ENCODE results near the gene BANK1.

Gene BANK1

DNA sequence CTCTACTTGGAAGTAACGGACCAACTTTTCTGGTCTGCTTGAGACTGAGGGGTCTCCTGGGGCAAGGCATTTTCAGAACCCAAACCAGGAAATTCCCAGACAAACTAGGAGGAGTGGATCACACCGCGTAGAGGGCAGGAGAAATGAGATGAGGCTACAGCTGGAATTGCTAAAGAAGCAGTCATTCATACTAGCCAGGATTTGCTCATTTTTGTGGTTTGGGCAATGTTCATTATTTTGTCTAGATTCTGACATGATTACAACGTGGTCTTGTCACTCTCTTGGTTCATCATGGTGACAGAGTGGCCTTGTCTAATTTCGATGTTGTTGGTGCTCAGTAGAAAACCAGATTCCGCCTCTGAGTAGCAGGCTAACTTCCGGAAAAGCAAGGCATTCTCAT is 63.2 kb downstream of the BANK1 start:
- TF ChIP-seq CEBPB (IDR thresholded peaks at IDR 0.05) (no peak), YY1 (IDR thresholded peaks at IDR 0.05; ENCODE audit: low read depth) (no peak), FOXM1 (IDR thresholded peaks at IDR 0.05; ENCODE audit: borderline replicate concordance, low read depth) (no peak), EGR1 (IDR thresholded peaks at IDR 0.05) (no peak), TEAD4 (IDR thresholded peaks at IDR 0.05) (no peak), TCF12 (IDR thresholded peaks at IDR 0.05; ENCODE audit: low read depth) (no peak), TAF1 (IDR thresholded peaks at IDR 0.05; ENCODE audit: low read depth) (no peak), ZBTB7A (IDR thresholded peaks at IDR 0.05; ENCODE audit: low read depth) (no peak), NFIC (IDR thresholded peaks at IDR 0.05) (no peak), CREB1 (IDR thresholded peaks at IDR 0.05; ENCODE audit: low read depth) (no peak), RAD21 (IDR thresholded peaks at IDR 0.05; ENCODE audit: low read depth) (no peak), EP300 (IDR thresholded peaks at IDR 0.05; ENCODE audit: borderline replicate concordance) (no peak)
- TF ChIP-seq, protein P1, sequence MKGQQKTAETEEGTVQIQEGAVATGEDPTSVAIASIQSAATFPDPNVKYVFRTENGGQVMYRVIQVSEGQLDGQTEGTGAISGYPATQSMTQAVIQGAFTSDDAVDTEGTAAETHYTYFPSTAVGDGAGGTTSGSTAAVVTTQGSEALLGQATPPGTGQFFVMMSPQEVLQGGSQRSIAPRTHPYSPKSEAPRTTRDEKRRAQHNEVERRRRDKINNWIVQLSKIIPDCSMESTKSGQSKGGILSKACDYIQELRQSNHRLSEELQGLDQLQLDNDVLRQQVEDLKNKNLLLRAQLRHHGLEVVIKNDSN (IDR thresholded peaks at IDR 0.05), result no peak
- TF ChIP-seq, protein P2, sequence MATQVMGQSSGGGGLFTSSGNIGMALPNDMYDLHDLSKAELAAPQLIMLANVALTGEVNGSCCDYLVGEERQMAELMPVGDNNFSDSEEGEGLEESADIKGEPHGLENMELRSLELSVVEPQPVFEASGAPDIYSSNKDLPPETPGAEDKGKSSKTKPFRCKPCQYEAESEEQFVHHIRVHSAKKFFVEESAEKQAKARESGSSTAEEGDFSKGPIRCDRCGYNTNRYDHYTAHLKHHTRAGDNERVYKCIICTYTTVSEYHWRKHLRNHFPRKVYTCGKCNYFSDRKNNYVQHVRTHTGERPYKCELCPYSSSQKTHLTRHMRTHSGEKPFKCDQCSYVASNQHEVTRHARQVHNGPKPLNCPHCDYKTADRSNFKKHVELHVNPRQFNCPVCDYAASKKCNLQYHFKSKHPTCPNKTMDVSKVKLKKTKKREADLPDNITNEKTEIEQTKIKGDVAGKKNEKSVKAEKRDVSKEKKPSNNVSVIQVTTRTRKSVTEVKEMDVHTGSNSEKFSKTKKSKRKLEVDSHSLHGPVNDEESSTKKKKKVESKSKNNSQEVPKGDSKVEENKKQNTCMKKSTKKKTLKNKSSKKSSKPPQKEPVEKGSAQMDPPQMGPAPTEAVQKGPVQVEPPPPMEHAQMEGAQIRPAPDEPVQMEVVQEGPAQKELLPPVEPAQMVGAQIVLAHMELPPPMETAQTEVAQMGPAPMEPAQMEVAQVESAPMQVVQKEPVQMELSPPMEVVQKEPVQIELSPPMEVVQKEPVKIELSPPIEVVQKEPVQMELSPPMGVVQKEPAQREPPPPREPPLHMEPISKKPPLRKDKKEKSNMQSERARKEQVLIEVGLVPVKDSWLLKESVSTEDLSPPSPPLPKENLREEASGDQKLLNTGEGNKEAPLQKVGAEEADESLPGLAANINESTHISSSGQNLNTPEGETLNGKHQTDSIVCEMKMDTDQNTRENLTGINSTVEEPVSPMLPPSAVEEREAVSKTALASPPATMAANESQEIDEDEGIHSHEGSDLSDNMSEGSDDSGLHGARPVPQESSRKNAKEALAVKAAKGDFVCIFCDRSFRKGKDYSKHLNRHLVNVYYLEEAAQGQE (IDR thresholded peaks at IDR 0.05; ENCODE audit: low read depth), result no peak
- TF ChIP-seq, protein P3, sequence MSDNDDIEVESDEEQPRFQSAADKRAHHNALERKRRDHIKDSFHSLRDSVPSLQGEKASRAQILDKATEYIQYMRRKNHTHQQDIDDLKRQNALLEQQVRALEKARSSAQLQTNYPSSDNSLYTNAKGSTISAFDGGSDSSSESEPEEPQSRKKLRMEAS (IDR thresholded peaks at IDR 0.05), result no peak

DNA sequence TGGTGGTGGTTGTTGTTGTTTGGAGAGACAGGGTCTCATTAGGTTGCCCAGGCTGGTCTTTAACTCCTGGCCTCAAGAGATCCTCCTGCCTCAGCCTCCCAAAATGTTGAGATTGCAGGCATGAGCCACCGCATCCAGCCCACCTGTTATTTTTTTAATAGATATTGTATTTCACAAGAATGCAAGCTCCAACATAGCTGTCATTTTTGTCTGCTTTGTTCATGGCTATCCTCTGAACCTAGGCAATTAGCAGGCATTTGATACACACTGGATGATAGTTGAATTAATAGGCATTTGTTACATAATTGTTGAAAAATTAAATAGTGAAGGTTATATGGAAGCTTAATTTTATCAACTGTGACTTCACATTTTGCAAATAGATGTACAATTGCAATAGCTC is 64.7 kb downstream of the BANK1 start:
- TF ChIP-seq FOXM1 (IDR thresholded peaks at IDR 0.05; ENCODE audit: borderline replicate concordance, low read depth), result no peak
- TF ChIP-seq RAD21 (IDR thresholded peaks at IDR 0.05; ENCODE audit: low read depth), result no peak
- TF ChIP-seq TEAD4 (IDR thresholded peaks at IDR 0.05), result peak; percentile 72

DNA sequence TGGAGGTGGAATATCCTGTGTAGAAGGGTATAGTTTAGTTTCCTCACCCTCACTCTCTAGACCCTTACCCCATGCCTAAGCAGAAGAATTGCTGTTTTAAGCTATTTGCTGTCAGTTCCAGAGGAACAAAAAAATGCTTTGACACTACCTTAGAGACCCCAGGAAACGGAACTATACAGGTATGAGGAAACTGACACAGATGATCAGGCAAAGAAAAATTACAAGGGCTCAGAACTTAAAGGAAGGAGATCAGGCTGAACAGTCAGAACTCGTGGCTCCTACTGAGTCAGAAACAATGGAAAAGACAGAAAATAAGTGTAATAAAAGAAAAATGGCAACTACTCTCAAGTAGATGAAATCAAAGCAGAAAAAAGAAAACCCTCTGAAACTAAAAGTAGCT is 65.6 kb downstream of the BANK1 start:
- TF ChIP-seq YY1 (IDR thresholded peaks at IDR 0.05; ENCODE audit: low read depth) (no peak), TEAD4 (IDR thresholded peaks at IDR 0.05) (no peak), NFIC (IDR thresholded peaks at IDR 0.05) (no peak), TAF1 (IDR thresholded peaks at IDR 0.05; ENCODE audit: low read depth) (no peak), TCF12 (IDR thresholded peaks at IDR 0.05; ENCODE audit: low read depth) (no peak), CEBPB (IDR thresholded peaks at IDR 0.05) (no peak)
- TF ChIP-seq, protein P1 (IDR thresholded peaks at IDR 0.05), result no peak
- TF ChIP-seq, protein P3 (IDR thresholded peaks at IDR 0.05), result no peak

DNA sequence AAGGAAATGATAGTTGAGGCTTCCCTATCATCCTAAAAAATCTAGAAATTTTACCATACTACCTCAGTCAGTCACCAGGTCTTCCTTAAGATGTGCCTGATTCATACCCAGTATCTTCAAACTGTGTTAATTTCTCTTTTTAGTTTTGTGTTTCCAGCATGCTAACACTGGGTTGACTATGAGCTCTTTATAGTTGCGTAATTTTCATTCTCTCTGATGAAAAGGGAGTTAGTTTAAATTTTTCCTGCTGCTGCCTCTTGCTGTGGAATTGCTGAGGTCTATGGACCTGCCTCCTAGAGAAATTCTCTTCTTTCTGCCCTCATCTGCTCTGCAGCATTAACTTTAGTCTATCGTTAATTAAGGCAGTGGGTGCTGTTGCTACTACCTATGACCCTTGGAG is 66.6 kb downstream of the BANK1 start:
- TF ChIP-seq TEAD4 (IDR thresholded peaks at IDR 0.05), result no peak
- TF ChIP-seq CEBPB (IDR thresholded peaks at IDR 0.05), result peak; percentile 79

DNA sequence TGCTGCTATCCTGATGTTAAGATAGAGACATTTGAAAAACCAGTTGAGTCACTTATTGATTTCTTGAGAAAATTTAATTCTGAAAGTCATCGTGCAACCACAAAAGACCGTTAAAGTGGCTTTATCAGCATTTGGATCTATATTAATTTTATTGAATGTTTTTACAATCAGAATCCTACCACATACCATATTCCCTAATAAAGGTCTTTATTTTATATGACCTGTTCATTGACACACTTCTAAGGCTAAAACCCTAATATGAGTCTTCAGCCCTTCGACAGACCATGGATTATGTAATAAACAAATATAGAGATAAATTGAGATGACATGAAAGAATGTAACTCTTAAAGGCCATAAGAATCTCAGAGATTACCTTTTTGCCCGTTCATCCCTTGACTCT is 68.1 kb downstream of the BANK1 start:
- TF ChIP-seq TCF12 (IDR thresholded peaks at IDR 0.05; ENCODE audit: low read depth), result no peak
- TF ChIP-seq CREB1 (IDR thresholded peaks at IDR 0.05; ENCODE audit: low read depth), result no peak
- no peak for TF ChIP-seq YY1 (IDR thresholded peaks at IDR 0.05; ENCODE audit: low read depth)
- TF ChIP-seq, protein P2 (IDR thresholded peaks at IDR 0.05; ENCODE audit: low read depth), result no peak
- no peak for TF ChIP-seq TEAD4 (IDR thresholded peaks at IDR 0.05)
- no peak for TF ChIP-seq FOXM1 (IDR thresholded peaks at IDR 0.05; ENCODE audit: borderline replicate concordance, low read depth)
- TF ChIP-seq EGR1 (IDR thresholded peaks at IDR 0.05), result no peak
- TF ChIP-seq, protein P1 (IDR thresholded peaks at IDR 0.05), result no peak
- no peak for TF ChIP-seq RAD21 (IDR thresholded peaks at IDR 0.05; ENCODE audit: low read depth)
- TF ChIP-seq CEBPB (IDR thresholded peaks at IDR 0.05), result no peak
- no peak for TF ChIP-seq TAF1 (IDR thresholded peaks at IDR 0.05; ENCODE audit: low read depth)
- no peak for TF ChIP-seq NFIC (IDR thresholded peaks at IDR 0.05)
- no peak for TF ChIP-seq EP300 (IDR thresholded peaks at IDR 0.05; ENCODE audit: borderline replicate concordance)

DNA sequence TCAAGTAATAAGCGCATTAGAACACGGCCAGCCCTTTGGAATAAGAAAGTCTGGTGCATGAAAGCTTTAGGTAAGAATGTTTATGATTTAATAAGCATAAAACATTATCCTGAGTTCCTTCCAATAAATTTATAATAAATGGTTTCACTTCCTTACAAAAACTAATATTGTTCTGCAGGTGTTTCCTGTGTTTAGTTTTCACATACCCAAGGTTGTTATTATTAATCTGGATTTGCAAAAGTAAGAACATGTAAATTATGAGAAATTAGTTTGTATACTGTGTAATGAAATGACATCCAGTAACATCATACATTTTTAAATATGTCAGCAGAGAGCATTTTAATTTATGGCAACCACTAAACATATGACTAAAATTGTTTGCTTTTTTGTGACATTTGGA is 72.1 kb downstream of the BANK1 start:
- TF ChIP-seq RAD21 (IDR thresholded peaks at IDR 0.05; ENCODE audit: low read depth) (no peak), TEAD4 (IDR thresholded peaks at IDR 0.05) (no peak), TAF1 (IDR thresholded peaks at IDR 0.05; ENCODE audit: low read depth) (no peak), FOXM1 (IDR thresholded peaks at IDR 0.05; ENCODE audit: borderline replicate concordance, low read depth) (no peak)
- TF ChIP-seq, protein P1 (IDR thresholded peaks at IDR 0.05), result no peak
- TF ChIP-seq, protein P2 (IDR thresholded peaks at IDR 0.05; ENCODE audit: low read depth), result no peak
- TF ChIP-seq, protein P3 (IDR thresholded peaks at IDR 0.05), result no peak

Data from Ishikawa (cell line).